Suprapubic skin (tissue), 4 donors: Measurements from ENCODE around the gene CDC6.

Experiments used
- CTCF ChIP-seq, 2 donors: fragments of 200-600 bp in 1 of 2; fragments of 450-650 bp in 1 of 2; sonication (generic) in 1 of 2; IDR thresholded peaks; one replicate each; pipeline ENCODE4 v1.5.1; 2016 to 2019; ENCODE audit warnings: antibody characterized with exemption in 2 of 2, mild to moderate bottlenecking in 1 of 2, moderate library complexity in 1 of 2
- EP300 ChIP-seq: sonication (generic); formaldehyde crosslinking; IDR thresholded peaks from one replicate; pipeline ENCODE4 v1.6.1; 2017; ENCODE audit warnings: antibody characterized with exemption
- POLR2A ChIP-seq, 2 donors: fragments of 450-650 bp; IDR thresholded peaks; one replicate each; pipeline ENCODE4 v1.6.1; 2017; ENCODE audit warnings: antibody characterized with exemption in 2 of 2, mild to moderate bottlenecking in 2 of 2, moderate library complexity in 2 of 2
- POLR2AphosphoS5 ChIP-seq, 3 donors: sonication (generic); formaldehyde crosslinking; IDR thresholded peaks; one replicate each; pipeline ENCODE4 v1.6.1; 2017; ENCODE audit warnings: antibody characterized with exemption in 3 of 3

- TF ChIP-seq CTCF (IDR thresholded peaks at IDR 0.05) = no peak
- no peak for TF ChIP-seq POLR2A (IDR thresholded peaks at IDR 0.05)
- TF ChIP-seq EP300 = no peak
- TF ChIP-seq POLR2AphosphoS5 (IDR thresholded peaks at IDR 0.05) = no peak
Observed at GRCh38 chr17:40268141-40268712, 19.5 kb upstream of the CDC6 start.
